Measurements from ENCODE around the gene CDH8.

CDH8 gene

DNA sequence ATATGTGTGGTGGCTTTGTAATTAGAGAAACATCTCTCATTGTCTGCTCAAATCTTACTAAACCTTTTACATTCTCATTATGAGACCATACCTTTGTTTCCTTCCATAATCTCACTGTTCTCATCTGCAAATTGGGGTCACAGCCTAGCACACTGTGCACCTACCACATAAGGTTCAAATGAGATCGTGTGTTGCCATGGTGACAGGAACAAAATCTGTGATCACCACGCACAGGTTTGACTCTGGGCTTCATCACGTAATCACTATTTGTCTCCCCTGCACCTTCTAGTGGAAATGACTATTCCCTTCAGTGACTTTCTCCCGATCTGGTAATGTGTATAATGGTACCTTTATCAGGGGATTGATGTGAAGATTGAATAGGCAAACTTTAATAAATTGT lies 26.1 kb downstream of the CDH8 start:
- H3K4me2 ChIP-seq (ENCODE audit: insufficient read depth, low read length): no peak overlapping the region
- TF ChIP-seq EZH2 (IDR thresholded peaks at IDR 0.05; ENCODE audit: borderline replicate concordance, low read depth, low read length, severe bottlenecking) (no peak), CTCF (IDR thresholded peaks at IDR 0.05; ENCODE audit: borderline replicate concordance, extremely low read depth, low read length, poor library complexity, severe bottlenecking) (no peak)
- no peaks in the 10 kb centered on the region for H4K20me1 ChIP-seq (ENCODE audit: insufficient read depth, low read length)
- H3K27me3 ChIP-seq (ENCODE audit: insufficient read depth, low read length, poor library complexity): no peaks in the 10 kb centered on the region
- H3K27ac ChIP-seq (ENCODE audit: low read length): no peak overlapping the region
- ATAC-seq (ENCODE audit: insufficient read depth, low read depth) (no peak), DNase-seq (no peak)
- H3K4me3 ChIP-seq (ENCODE audit: low read depth in 1 of 2, low read length in 2 of 2): no peak overlapping the region
- no peak overlapping the region for H2AFZ ChIP-seq (ENCODE audit: low read depth, low read length)
- H3K79me2 ChIP-seq (ENCODE audit: insufficient read depth, low read length): no peaks in the 10 kb centered on the region
- no peaks in the 10 kb centered on the region for H3K9me3 ChIP-seq (ENCODE audit: insufficient read depth, low read length, severe bottlenecking)
- H3K36me3 ChIP-seq (ENCODE audit: insufficient read depth, low read length): no peaks in the 10 kb centered on the region
- H3K4me1 ChIP-seq (ENCODE audit: insufficient read depth, low read length): no peaks in the 10 kb centered on the region
- H3K9ac ChIP-seq (ENCODE audit: low read depth, low read length): no peak overlapping the region

DNA sequence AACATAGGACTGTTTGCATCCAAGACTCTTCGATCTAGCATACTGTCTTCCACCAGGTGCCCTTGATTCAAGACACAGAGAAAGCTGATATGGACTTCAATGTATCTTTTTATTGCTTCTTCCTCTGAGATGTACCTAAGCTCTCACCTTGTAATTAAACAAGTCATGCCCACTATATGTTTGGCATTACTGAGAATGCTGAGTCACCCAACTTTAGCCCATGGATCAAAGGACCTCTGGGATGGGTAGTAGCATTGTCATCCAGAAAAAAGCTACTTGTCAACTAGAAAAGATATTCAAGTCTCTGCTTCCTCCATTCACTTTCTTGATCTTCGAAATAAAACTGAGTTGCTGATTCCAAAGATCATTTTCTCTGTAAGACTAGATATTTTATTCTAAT lies 37.8 kb downstream of the CDH8 start:
- Histone ChIP-seq H3K79me2 (ENCODE audit: insufficient read depth, low read length) (no peaks in the 10 kb centered on the region), H3K4me2 (ENCODE audit: insufficient read depth, low read length) (no peak overlapping the region), H3K27me3 (ENCODE audit: insufficient read depth, low read length, poor library complexity) (no peaks in the 10 kb centered on the region), H4K20me1 (ENCODE audit: insufficient read depth, low read length) (no peaks in the 10 kb centered on the region), H3K4me1 (ENCODE audit: insufficient read depth, low read length) (no peaks in the 10 kb centered on the region), H3K27ac (ENCODE audit: low read length) (no peak overlapping the region), H3K36me3 (ENCODE audit: insufficient read depth, low read length) (no peaks in the 10 kb centered on the region), H3K9me3 (ENCODE audit: insufficient read depth, low read length, severe bottlenecking) (no peaks in the 10 kb centered on the region), H2AFZ (ENCODE audit: low read depth, low read length) (no peak overlapping the region), H3K9ac (ENCODE audit: low read depth, low read length) (no peak overlapping the region), H3K4me3 (ENCODE audit: low read depth in 1 of 2, low read length in 2 of 2) (no peak overlapping the region)
- ATAC-seq (ENCODE audit: insufficient read depth, low read depth) (no peak), DNase-seq (no peak)
- no peak for TF ChIP-seq EZH2 (IDR thresholded peaks at IDR 0.05; ENCODE audit: borderline replicate concordance, low read depth, low read length, severe bottlenecking)
- no peak for TF ChIP-seq CTCF (IDR thresholded peaks at IDR 0.05; ENCODE audit: borderline replicate concordance, extremely low read depth, low read length, poor library complexity, severe bottlenecking)

- no peak for TF ChIP-seq EZH2 (IDR thresholded peaks at IDR 0.05; ENCODE audit: borderline replicate concordance, low read depth, low read length, severe bottlenecking)
- TF ChIP-seq CTCF (IDR thresholded peaks at IDR 0.05; ENCODE audit: borderline replicate concordance, extremely low read depth, low read length, poor library complexity, severe bottlenecking): no peak
- Histone ChIP-seq H3K79me2 (ENCODE audit: insufficient read depth, low read length) (no peaks in the 10 kb centered on the region), H3K4me1 (ENCODE audit: insufficient read depth, low read length) (no peaks in the 10 kb centered on the region), H3K27ac (ENCODE audit: low read length) (no peak overlapping the region), H3K4me3 (ENCODE audit: low read depth in 1 of 2, low read length in 2 of 2) (no peak overlapping the region), H3K4me2 (ENCODE audit: insufficient read depth, low read length) (no peak overlapping the region), H2AFZ (ENCODE audit: low read depth, low read length) (no peak overlapping the region), H3K36me3 (ENCODE audit: insufficient read depth, low read length) (no peaks in the 10 kb centered on the region), H4K20me1 (ENCODE audit: insufficient read depth, low read length) (no peaks in the 10 kb centered on the region), H3K9ac (ENCODE audit: low read depth, low read length) (no peak overlapping the region), H3K9me3 (ENCODE audit: insufficient read depth, low read length, severe bottlenecking) (no peaks in the 10 kb centered on the region), H3K27me3 (ENCODE audit: insufficient read depth, low read length, poor library complexity) (no peaks in the 10 kb centered on the region)
- no peak for ATAC-seq (ENCODE audit: insufficient read depth, low read depth)
- no peak for DNase-seq
Observed at GRCh38 chr16:61993108-61993507, 43.1 kb downstream of the CDH8 start.

- Histone ChIP-seq H4K20me1 (ENCODE audit: insufficient read depth, low read length) (no peaks in the 10 kb centered on the region), H3K9ac (ENCODE audit: low read depth, low read length) (no peak overlapping the region), H3K27me3 (ENCODE audit: insufficient read depth, low read length, poor library complexity) (no peaks in the 10 kb centered on the region), H3K27ac (ENCODE audit: low read length) (no peak overlapping the region), H3K4me2 (ENCODE audit: insufficient read depth, low read length) (no peak overlapping the region), H3K9me3 (ENCODE audit: insufficient read depth, low read length, severe bottlenecking) (no peaks in the 10 kb centered on the region), H2AFZ (ENCODE audit: low read depth, low read length) (no peak overlapping the region), H3K79me2 (ENCODE audit: insufficient read depth, low read length) (no peaks in the 10 kb centered on the region), H3K4me1 (ENCODE audit: insufficient read depth, low read length) (no peaks in the 10 kb centered on the region), H3K36me3 (ENCODE audit: insufficient read depth, low read length) (no peaks in the 10 kb centered on the region), H3K4me3 (ENCODE audit: low read depth in 1 of 2, low read length in 2 of 2) (no peak overlapping the region)
- ATAC-seq (ENCODE audit: insufficient read depth, low read depth) (no peak), DNase-seq (no peak)
- TF ChIP-seq EZH2 (IDR thresholded peaks at IDR 0.05; ENCODE audit: borderline replicate concordance, low read depth, low read length, severe bottlenecking): no peak
Observed at GRCh38 chr16:61987474-61988012, 48.7 kb downstream of the CDH8 start.

Data from DND-41 (cell line).